ENCODE results near the gene MITF. TPM values are rescaled to one million over a fixed set of nuclear protein-coding genes. Genes with fewer than 3 reads are reported as not detected.

The MITF gene
- total RNA-seq, 2 experiments from 2014 or later: not detected

DNA sequence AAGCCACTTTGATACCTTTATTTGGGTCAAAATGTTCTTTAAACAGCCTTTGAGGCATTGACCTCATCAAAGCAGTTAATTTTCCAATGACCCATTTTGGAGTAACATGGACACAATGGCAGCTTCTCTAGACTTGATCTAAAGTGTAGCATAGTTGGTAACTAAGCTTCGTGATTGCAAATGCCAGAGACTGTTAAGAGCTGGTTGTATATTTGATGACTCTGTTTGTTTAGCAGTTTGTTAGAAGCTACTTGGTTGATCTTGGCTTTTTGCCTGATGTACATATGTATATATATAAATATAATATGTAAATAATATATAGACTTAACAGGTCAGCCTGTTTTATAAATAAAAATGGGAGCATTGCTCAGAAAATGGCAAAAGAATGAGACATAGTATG lies 68.4 kb downstream of the MITF start:
- H3K79me2 ChIP-seq (ENCODE audit: insufficient read depth, low read depth, low read length): no peaks in the 10 kb centered on the region
- BruUV-seq (replicated peaks): no TSS peak
- H4K20me1 ChIP-seq (ENCODE audit: insufficient read depth, low read length): no peaks in the 10 kb centered on the region
- no peak for DNase-seq (ENCODE audit: low spot score)
- no peak overlapping the region for H2AFZ ChIP-seq (ENCODE audit: low read length)
- POLR2A ChIA-PET: no interaction called here
- no peak overlapping the region for H3K4me2 ChIP-seq (ENCODE audit: low read length)
- H3K27ac ChIP-seq (ENCODE audit: low read depth, low read length, poor library complexity, severe bottlenecking): no peak overlapping the region
- H3K4me1 ChIP-seq (ENCODE audit: insufficient read depth, low read length, poor library complexity, severe bottlenecking): no peaks in the 10 kb centered on the region
- H3K9me3 ChIP-seq (ENCODE audit: low read length): no peaks in the 10 kb centered on the region
- H3K9me2 ChIP-seq (ENCODE audit: insufficient read depth, low read length): no peaks in the 10 kb centered on the region
- intact Hi-C loops (cut with micrococcal nuclease; ENCODE audit: unreplicated experiment): no loop called here
- H3K4me3 ChIP-seq (ENCODE audit: low read depth, low read length, poor library complexity, severe bottlenecking): no peak overlapping the region
- TF ChIP-seq, protein P1, sequence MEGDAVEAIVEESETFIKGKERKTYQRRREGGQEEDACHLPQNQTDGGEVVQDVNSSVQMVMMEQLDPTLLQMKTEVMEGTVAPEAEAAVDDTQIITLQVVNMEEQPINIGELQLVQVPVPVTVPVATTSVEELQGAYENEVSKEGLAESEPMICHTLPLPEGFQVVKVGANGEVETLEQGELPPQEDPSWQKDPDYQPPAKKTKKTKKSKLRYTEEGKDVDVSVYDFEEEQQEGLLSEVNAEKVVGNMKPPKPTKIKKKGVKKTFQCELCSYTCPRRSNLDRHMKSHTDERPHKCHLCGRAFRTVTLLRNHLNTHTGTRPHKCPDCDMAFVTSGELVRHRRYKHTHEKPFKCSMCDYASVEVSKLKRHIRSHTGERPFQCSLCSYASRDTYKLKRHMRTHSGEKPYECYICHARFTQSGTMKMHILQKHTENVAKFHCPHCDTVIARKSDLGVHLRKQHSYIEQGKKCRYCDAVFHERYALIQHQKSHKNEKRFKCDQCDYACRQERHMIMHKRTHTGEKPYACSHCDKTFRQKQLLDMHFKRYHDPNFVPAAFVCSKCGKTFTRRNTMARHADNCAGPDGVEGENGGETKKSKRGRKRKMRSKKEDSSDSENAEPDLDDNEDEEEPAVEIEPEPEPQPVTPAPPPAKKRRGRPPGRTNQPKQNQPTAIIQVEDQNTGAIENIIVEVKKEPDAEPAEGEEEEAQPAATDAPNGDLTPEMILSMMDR (conservative IDR thresholded peaks at IDR 0.05; ENCODE audit: low read length): no peak
- TF ChIP-seq EZH2phosphoT487 (IDR thresholded peaks at IDR 0.05; ENCODE audit: borderline replicate concordance, low read depth, low read length): no peak
- H3K36me3 ChIP-seq (ENCODE audit: insufficient read depth, low read length): no peaks in the 10 kb centered on the region
- CTCF ChIA-PET (ENCODE audit: unreplicated experiment): no interaction called here

DNA sequence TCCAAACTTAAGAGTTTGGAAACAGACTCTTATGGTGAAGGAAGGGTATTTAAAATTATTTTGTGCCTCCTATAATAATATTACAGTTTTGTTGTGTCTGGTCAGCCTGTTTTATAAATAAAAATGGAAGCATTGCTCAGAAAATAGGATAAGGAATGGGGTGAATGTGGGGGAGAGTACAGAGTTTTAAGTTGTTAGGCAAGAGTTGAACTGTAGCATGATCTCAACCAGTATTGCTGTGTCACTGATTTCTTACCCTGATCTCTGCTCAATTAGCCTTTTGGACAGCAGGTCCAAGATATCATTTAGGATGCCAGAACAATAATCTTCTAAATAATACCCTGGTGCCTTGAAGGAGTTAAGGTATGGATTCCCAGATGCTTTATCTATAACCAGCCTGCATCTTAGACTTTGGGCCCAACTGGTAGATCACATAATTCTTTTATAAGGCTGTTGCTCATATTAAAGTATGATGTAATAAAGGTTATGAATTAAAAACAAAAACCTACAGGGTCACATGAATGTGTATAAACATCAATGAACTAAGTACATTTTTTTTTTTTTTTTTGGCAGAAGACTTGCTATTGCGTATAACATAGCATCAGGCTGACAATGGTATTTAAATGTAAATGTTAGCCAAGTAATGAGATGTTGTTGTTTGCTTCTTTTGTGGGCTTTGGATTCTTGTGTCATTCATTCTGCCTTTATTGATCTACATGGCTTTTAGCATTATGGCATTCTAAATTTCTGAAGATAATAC lies 70.0 kb downstream of the MITF start:
- Histone ChIP-seq H3K4me1 (ENCODE audit: insufficient read depth, low read length, poor library complexity, severe bottlenecking) (no peaks in the 10 kb centered on the region), H3K4me3 (ENCODE audit: low read depth, low read length, poor library complexity, severe bottlenecking) (no peak overlapping the region), H4K20me1 (ENCODE audit: insufficient read depth, low read length) (no peaks in the 10 kb centered on the region), H3K79me2 (ENCODE audit: insufficient read depth, low read depth, low read length) (no peaks in the 10 kb centered on the region), H3K4me2 (ENCODE audit: low read length) (no peak overlapping the region), H3K9me2 (ENCODE audit: insufficient read depth, low read length) (no peaks in the 10 kb centered on the region), H3K9me3 (ENCODE audit: low read length) (no peaks in the 10 kb centered on the region), H3K36me3 (ENCODE audit: insufficient read depth, low read length) (no peaks in the 10 kb centered on the region), H3K27ac (ENCODE audit: low read depth, low read length, poor library complexity, severe bottlenecking) (no peak overlapping the region), H2AFZ (ENCODE audit: low read length) (no peak overlapping the region)
- no peak for DNase-seq (ENCODE audit: low spot score)
- CTCF ChIA-PET (ENCODE audit: unreplicated experiment): no interaction called here
- POLR2A ChIA-PET: no interaction called here
- BruUV-seq (replicated peaks): no TSS peak
- TF ChIP-seq, protein P1 (conservative IDR thresholded peaks at IDR 0.05; ENCODE audit: low read length): no peak
- no peak for TF ChIP-seq EZH2phosphoT487 (IDR thresholded peaks at IDR 0.05; ENCODE audit: borderline replicate concordance, low read depth, low read length)
- intact Hi-C loops (cut with micrococcal nuclease; ENCODE audit: unreplicated experiment): no loop called here
